IPS-NIHi7 (cell line): ENCODE measurements around the gene ANGPTL7.
"Not testable (repeated sequence)": the region's sequence is repeated elsewhere in the genome, so short reads cannot be mapped to it uniquely, and the experiment has no call there.

ENCODE experiments used
- DNase-seq: peaks from one replicate; pipeline ENCODE4 v3.0.0; 2012; ENCODE audit warnings: mixed read lengths; ENCODE audit errors: extremely low spot score

ANGPTL7 gene

DNA sequence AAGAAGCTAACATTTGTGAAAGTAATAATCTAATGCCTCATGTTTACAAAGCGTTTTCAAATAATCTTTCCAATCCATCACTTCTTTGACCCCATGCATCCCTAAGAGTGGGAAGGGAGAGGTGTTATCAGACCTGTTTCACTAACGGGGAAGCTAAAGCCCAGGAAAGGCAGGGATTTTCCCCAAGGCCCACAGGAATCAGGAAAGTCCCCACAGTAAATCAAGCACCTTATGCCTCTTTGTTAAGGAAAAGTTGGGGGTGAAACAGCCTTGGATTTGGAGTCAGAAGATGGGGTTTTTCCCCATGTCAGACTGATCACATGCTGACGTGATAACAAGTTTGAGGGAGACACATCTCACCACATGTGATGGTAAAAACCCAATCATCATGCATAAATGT is 20.0 kb upstream of the ANGPTL7 start:
- no peak for DNase-seq

DNA sequence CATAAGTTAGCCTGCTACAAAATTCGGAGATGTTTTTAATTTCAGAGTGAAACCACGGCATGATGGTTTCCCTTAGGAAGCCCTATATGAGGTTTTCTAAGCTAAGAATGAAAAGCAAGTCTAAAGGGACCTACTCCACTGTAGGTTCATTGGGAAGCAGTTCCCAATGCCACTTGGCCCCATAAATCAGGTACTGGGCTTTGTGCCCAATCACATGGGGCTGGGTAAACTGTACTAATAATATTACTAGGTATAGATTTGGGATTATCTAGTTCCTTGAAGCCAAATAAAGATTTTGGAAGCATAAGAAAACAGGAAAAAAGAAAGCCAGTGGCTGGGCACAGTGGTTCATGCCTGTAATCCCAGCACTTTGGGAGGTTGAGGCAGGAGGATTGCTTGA is 19.1 kb upstream of the ANGPTL7 start:
- DNase-seq: no peak

DNA sequence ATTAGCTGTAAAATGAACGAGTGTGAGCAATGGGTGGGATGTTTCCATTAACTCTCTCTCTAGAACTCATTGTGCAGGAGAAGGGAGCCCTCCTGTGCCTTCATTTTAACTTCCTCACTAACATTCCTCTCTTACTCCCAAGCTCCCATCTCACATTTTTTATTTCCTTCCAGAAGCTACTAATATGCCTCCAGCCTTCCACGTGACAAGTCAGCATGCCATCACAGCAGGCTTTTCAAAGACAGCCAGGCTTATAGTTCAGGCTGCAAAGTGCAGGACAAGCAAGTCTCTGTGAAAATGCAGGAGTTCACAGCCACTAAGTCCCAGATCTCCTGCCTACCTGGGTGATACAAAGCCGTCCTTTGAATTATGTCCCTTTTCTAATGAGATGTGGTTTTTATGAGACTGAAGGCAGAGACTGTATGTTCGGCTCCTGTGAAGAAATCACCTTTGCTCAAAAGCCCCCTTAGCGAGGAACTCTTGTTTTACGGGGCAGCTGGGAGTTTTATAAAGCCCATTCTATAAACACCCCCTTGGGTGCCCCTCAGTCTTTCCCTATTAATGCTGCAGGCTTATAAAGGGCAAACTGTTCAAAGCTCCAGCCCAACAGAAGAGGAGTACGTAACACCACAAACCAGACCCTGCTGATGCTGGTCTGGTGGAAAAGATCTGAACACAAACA is 14.8 kb upstream of the ANGPTL7 start:
- no peak for DNase-seq

DNA sequence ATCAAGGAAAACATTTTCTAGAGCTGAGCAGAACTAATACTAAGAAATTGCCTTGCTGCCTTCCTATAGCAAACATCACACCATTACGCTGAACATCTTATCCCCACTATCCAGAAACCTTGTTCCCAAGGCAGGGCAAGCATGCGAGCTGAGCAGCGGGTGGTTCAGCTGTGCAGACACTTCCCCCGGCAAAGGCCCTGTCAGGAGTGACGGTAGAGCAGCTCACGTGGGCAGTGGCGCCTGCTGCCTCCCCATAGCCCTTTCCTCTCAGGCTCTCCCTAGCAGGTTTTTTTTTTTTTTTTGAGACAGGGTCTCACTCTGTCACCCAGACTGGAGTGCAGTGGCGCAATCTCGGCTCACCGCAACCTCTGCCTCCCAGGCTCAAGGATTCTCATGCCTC is 13.7 kb upstream of the ANGPTL7 start:
- no peak for DNase-seq

DNA sequence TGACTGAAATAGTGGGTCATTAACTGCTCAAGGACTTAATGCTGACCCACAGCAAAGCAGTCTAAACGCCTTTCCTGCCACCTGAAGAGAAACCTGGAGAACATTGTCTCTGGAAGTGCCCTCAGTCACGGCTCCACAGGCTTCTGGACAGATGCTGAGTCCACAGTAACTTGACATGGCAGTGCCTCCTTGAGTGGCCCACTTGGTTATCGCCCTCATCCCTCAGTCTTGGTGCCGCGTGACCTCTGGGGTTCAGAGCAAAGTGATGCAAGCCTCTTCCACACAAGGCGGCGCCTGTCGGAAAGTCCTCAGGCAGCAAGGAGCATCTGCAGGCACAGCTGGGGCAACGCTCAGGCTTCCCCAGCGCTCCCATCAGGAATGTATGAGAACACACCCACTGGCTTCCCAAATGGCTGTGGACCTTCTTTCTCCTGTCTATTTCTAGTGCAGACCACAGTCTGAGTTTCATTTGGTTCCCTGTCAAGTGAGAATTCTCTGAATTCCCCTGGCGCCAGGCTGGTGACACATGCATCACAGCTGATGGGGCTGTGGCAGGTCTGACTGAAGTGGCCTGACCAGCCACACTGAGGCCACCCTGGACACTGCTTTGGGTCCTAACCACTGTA is 13.0 kb upstream of the ANGPTL7 start:
- DNase-seq: no peak

DNA sequence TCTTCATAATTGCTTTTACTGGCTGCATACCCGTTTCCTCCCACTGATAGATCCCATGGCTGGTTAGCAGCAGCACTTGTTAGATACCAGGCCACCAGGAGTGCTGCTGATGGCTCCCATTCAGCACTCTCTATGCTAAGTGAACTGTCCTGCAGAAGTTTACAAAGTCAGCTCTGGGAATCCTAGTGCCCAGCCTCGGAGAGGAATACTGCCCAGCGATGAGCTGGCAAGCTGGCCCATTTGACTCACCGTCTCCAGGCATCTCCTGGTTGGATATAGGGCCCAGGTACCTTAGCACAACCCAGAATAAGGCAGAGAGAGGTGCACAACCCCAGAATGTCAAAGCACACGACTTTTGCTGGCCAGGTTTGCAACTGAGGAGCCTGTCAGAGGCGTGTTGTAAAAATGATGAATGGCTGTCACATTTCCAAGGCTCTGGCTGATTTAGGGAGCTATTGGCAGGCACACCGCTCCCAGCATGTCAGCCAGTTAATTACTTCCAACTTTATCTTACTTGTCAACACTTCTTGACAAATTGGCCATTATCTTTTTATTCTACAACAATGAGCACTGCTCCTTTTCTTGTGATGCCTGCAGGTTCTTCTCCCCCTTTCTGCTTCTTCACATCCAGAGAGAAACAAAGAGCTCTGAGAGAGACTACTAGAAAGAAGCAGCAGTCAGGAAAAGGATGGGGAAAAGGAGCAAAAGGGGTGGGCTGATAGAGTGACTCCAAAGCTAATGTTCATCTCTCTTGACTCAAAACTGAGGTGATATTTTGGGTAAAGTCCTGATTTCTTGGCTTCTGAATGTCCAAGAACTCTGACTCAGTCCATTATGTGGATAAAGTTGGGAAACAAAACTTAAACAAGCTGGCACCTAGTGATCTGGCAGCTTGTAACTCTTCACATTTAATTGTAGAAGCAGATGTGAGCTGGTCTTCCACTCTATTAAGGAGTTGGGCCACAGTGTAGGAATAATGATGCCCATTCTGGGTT is 10.8 kb upstream of the ANGPTL7 start:
- DNase-seq: no peak

DNA sequence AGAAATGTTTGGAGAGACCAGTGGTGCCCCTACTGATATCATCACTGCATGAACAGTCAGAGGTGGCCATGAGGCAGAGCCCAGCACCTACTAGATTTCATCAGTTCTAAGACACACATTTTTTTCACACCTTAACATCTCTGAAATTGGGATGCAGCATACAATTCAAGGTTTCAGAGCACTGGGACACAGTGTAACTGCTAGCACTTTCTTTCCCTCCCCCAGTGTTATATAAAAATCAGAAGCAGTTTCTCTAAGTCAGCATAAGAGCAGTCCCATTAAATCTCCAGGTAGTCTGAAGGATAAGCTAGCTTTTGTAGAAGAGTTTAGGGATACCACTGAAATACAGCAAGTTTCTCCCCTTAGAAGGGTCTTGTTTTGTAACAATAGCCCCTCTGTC is 10.0 kb upstream of the ANGPTL7 start:
- DNase-seq: no peak

DNA sequence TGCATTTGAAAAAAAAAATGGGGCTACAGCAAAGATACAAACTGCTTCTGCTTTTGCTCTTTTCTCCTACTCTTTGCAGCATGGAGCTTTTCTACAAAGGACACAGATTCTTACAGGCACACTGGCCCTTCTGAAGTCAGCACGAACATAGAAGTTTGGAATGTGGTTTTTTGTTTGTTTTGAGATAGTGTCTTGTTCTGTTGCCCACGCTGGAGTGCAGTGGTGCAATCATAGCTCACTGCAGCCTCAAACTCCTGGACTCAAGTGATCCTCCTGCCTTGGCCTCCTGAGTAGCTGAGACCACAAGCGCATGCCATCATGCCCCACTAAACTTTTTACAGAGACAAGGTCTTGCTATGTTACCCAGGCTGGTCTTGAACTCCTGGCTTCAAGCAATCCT is 9.4 kb upstream of the ANGPTL7 start:
- not testable (repeated sequence) for DNase-seq

DNA sequence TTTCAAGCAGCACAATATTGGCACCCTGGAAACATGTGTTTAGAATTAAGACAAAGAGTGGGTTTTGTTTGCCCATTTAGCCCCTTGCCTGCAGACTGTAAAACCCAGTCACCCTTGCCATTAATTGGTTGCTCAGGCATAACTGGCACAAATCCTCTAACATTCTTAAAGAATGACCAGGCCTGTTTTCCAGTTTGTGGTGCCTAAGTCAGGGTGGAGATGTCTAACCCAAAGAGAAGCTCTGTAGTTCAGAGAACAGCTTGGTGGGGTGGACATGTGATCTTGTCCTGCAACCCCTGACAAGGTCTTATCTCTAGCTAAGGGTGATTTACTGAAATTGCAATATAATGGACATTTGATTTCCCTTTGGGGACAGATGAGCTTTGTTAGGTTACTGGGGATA is 8.8 kb upstream of the ANGPTL7 start:
- no peak for DNase-seq

DNA sequence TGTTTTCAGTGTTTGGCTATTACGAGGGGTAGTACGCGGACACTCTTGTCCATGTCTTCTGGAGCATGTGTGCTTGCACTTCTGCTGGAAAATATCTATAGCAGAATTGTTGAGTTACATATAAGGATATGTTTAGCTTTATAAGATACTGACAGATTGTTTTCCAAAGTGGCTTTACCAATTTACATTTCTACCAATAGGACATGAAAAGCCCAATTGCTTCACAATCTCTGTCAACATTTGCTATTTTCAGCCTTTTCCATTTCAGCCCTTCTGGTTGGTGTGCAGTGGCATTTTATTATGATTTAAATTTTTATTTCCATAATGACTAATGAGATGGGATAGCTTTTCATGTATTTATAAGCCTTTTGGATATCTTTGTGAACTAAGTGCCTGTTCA is 6.3 kb upstream of the ANGPTL7 start:
- DNase-seq: no peak

DNA sequence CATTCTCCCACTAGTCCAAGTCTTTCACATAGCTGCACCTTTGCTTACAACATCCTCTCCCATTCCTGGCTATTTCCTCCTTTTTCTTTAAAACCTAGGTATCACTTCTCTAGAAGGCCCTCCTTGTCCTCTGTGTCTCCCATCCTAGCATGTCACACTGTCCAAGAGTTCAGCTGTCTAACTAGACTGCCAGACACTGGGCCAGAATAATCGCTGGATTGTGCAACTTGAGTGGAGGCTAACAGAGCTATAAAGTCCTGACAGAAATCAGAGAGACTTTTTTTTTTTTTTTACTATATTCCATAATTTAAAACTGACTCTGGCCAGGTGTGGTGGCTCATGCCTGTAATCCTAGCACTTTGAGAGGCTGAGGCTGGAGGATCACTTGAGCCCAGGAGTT is 4.2 kb upstream of the ANGPTL7 start:
- DNase-seq: no peak

DNA sequence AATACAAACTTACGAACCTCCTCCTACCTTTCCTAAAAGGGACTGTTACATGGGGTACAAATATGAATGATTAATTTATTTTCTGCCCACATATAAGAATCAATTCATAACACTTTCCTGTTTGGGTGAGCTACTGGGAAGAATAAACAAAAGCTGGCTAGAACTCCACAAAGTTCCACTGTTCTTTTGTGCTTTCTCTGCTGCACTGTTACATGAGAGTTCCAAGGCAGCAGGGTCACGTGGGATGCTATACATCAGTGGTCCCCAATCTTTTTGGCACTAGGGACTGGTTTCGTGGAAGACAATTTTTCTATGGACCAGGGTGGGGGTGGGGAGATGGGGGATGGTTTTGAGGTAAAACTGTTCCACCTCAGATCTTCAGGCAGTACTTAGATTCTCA is 2.2 kb upstream of the ANGPTL7 start:
- no peak for DNase-seq

DNA sequence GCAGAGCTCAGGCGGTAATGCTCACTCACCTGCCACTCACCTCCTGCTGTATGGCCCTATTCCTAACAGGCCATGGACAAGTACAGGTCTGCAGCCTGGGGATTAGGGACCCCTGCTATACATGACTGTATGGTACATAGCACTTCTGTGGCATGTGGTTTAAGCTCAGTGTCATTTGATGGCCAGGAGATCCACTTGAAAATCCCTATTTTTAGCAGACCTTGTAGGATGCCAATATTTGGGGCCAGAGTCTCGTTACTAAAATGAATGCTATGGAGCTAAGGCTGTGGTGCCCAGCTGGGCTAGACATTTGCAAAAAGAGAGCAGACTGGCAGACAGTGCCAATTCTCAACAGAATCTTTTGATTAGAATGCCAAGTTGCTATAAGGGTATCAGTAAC is 1.7 kb upstream of the ANGPTL7 start:
- DNase-seq: no peak

DNA sequence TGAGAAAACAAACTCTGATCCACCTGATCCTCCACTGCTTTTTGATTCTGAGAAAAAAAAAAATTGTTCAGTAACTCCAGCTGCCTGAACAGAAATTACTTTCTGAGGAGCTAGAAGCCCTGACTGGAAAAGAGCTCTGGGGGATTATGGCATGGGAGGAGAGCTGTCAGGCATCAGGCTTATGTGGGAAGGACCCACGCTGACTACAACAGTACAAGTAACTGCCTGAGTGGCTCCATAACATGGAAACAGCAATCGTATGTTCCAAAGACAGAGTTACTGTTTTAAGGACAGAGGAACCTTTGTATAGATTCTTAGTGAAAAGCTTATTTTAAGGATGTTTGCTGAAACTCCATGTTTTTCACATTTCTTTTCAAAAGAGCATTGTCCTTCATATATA is 1.2 kb upstream of the ANGPTL7 start:
- DNase-seq: no peak

DNA sequence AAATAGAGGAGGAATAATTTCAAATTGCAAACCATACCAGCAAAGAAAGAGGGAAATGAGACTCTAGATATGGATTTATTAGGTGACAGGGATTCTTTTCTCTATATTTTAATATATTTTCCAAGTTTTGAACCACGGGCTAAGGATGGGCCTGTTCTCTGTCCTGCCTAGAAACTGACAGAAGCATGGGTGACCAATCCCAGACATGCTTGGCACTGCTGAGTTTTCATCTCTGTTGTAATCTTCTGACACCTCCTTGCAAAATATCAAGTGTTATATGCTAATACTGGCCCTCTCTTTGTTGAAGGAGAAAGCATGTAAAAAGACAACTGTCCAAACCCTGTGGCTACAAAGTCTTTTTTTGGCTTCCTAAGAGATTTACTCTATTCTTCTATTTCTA is 774 bp upstream of the ANGPTL7 start:
- no peak for DNase-seq

DNA sequence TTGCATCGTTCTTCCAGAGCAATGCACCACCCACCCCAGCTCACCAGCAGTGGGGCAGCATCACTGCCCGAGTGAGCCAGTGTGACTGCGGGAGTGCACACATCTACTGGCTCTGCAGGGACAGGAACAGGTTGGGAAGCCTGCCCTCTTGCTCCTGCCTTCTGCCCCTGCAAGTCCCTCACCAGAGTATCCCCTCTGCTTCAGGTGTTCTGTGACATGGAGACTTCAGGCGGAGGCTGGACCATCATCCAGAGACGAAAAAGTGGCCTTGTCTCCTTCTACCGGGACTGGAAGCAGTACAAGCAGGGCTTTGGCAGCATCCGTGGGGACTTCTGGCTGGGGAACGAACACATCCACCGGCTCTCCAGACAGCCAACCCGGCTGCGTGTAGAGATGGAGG is 4.2 kb downstream of the ANGPTL7 start:
- no peak for DNase-seq

DNA sequence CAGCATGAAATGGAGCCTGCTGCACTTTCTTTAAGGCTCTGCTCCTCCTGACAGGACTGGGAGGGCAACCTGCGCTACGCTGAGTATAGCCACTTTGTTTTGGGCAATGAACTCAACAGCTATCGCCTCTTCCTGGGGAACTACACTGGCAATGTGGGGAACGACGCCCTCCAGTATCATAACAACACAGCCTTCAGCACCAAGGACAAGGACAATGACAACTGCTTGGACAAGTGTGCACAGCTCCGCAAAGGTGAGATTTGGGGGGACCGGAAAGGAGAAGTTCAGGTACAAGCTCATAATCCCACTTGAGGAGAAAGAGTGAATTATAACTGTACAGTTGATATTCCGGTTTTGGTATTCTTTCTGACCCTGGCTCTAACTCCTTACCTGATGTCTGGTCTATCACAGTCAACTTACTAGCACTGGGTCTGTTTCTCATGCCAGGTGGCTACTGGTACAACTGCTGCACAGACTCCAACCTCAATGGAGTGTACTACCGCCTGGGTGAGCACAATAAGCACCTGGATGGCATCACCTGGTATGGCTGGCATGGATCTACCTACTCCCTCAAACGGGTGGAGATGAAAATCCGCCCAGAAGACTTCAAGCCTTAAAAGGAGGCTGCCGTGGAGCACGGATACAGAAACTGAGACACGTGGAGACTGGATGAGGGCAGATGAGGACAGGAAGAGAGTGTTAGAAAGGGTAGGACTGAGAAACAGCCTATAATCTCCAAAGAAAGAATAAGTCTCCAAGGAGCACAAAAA is 5.4 kb downstream of the ANGPTL7 start:
- no peak for DNase-seq

DNA sequence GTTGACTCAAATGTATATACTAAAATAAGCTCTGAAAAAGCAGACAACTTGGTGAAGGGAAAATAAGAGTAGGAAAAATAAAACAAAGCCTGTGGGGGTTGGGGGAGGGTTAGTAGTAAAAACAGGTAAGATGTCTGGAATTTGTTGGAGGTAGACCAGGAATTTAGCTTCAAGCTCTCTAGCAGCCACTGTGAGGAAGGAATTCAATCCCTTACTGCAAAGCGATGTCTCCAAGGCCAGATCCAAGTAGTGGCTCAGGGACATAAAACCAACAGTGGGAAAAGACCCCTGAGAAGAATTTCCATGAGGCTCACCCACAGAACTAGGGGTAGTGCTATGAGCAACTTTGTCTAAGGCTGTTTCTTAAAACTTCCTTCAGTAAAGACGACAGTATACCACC is 7.8 kb downstream of the ANGPTL7 start:
- DNase-seq: no peak

DNA sequence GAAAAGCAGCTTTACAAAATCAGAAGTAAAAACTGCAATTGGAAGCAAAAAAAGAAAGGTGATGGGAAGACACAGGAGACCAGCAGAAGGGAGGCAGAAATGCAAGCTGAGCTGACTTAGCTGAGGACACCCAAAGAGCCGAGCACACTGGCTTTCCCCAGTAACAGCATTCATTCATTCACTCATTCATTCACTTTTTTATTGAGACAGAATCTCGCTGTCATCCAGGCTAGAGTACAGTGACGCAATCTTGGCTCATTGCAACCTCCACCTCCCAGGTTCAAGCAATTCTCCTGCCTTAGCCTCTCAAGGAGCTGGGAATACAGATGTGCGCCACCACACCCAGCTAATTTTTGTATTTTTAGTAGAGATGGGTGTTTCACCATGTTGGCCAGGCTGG is 8.2 kb downstream of the ANGPTL7 start:
- no peak for DNase-seq

DNA sequence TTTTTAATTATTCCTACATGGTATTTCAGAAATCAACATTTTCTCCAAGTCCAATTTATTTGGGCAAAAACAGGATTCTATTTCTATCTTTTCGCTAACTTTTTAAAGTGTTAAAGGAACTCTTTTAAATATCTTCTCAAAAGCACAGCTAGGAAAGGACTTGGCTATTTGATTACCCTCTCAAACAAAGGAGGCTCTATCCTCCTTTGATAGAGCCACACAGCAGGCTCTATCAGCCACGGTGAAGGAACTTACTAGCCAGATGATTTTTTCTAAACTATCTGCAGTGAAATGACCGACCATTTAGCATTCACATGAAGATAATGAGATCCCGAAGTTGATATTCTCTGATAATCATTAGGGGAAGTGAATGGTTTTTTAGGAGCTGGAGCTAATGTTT is 9.1 kb downstream of the ANGPTL7 start:
- DNase-seq: no peak

DNA sequence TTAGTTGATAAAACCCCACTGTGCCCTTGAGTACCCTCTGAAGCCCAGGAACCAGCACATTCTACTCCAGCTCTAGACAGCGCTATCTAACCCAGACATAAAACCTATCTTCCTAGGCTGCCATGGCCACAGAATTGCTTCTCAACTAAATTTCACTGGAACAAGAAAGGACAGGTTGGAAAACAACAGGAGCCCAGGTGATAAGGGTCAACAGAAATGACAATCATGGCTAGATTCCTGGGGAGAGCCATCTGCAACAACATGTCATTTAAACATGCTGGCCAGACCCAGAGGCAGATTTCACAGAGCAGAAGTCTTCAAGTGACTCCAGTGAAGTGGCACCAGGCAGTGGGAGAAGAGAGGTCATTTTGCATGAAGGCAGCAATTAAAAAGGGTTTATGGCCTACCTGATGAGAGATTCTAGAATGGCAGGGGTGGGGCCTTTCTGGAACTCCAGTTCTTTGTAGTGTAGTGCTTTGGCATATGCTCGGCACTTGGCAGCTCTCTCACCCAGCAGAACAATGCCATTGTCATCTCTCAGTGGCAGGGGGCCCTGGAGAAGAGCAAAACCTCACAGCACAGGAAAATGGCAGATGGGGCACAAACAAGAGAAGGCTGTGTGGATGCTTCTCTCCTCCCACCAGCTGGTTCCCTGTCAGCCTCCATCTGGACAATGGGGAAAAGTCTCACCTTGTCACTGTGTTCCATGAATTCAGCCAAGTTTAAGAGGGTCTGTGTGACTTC is 9.9 kb downstream of the ANGPTL7 start:
- DNase-seq: no peak
